GM18505 (cell line): ENCODE results near the gene SFT2D3.

ENCODE experiments used
- ATAC-seq: cut with Tn5 transposase; IDR thresholded peaks from one replicate; pipeline ENCODE4 v1.9.1; 2021; ENCODE audit not compliant: unreplicated experiment
- POLR2A ChIP-seq: IDR thresholded peaks from 4 replicates; pipeline ENCODE4 v1.6.1; 2011; ENCODE audit warnings: borderline replicate concordance; ENCODE audit not compliant: insufficient read depth, insufficient read length; ENCODE audit errors: extremely low read depth

SFT2D3 gene

DNA sequence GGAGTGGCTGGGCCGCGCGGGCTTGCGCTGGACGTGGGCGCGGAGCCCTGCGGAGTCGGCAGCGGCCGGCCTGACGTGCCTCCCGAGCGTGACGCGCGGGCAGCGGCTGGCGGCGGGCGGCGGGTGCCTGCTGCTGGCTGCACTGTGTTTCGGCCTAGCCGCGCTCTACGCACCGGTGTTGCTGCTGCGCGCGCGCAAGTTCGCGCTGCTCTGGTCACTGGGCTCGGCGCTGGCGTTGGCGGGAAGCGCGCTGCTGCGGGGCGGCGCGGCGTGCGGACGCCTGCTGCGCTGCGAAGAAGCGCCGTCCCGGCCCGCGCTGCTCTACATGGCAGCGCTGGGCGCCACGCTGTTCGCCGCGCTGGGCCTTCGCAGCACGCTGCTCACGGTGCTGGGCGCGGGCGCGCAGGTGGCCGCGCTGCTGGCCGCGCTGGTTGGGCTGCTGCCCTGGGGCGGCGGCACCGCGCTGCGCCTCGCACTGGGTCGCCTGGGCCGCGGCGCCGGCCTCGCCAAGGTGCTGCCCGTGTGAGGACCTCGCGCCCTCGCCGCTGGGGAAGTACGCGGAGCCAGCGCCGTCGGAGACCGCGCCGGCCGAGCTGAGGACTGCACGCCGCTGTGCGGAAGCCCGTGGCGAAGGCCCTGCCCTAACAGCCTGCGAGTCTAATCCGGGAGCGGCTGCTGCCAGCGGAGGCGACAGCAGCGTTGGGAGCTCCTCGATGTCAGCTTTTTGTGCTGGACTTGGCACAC lies 526 bp downstream of the SFT2D3 start:
- peak; percentile 50 for ATAC-seq

GRCh38 chr2:127702395-127703009 lies 1.2 kb downstream of the SFT2D3 start:
- ATAC-seq = no peak
- TF ChIP-seq POLR2A = no peak

More for the DNA sequence above, 526 bp downstream of the SFT2D3 start:
- TF ChIP-seq POLR2A = peak; percentile 61

GRCh38 chr2:127703282-127703681 lies 2.0 kb downstream of the SFT2D3 start:
- no peak for TF ChIP-seq POLR2A
- ATAC-seq = no peak

GRCh38 chr2:127704641-127705390 lies 3.5 kb downstream of the SFT2D3 start:
- no peak for ATAC-seq
- TF ChIP-seq POLR2A = no peak

DNA sequence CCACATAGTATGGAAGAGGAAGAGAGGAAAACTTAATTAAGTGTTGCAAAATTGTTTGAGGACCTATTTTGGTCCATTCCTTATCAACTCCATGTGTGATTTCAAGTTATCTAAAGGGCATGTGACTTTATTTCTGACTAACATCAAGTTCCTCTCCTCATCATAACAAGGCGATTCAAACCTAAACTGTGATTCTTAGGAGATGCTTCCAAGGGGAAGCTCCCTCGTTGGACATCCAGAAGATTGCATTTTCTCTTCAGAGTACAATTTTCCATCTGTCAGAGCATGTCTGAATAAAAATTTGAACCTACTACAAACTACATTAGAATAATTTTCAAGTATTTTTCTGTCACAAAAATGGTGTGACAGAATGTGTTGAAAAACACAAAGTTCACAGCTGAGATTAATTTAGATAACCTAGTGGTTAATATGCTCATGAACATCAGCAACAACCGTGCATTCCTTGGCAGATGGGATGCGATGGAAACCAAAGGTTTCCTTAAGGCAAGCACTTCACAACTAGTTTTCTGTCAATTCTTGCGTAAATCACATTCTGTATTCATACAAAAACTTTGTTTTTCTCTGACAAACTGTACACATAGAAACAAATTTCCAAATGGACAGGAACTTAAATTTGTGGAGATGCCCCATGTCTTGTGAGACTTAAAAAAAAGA lies 4.2 kb downstream of the SFT2D3 start:
- no peak for TF ChIP-seq POLR2A
- ATAC-seq = no peak

DNA sequence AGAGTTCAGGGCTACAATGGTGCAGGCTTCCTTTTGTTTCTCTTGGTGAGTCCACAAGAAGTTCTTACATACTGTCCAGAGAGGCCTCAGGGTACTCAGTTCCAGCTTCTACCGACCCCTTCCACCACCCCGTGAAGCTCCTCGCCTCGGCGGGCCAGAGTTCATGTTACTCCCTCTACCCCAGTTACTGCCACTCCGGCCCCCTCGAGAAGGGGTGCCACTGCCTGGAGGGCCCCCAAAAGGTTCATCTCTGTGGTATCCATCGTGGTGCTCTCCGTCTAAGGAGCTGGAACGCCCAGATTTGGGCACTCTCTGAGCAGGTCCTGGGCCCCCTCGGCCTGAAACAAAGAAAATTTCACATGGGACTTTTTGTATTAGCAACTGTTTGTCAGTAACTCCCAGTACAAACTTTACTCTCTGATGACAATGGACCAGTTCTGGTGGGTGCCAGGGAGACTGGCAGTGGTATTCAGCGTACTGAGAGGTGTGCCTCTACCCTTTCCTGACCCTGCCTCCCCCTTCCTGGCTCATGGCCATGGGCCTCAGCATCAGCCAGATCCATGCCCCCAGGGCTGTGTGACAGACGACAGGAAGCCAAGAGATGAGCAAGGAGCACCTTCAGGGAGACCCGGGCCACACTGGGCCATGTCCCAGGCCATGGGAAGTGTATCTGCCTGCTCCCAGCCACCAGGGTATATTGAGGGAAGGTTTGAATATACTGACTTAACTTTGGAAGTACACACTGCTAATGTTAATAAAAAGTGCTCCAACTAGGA lies 5.1 kb downstream of the SFT2D3 start:
- ATAC-seq = no peak
- TF ChIP-seq POLR2A = no peak

DNA sequence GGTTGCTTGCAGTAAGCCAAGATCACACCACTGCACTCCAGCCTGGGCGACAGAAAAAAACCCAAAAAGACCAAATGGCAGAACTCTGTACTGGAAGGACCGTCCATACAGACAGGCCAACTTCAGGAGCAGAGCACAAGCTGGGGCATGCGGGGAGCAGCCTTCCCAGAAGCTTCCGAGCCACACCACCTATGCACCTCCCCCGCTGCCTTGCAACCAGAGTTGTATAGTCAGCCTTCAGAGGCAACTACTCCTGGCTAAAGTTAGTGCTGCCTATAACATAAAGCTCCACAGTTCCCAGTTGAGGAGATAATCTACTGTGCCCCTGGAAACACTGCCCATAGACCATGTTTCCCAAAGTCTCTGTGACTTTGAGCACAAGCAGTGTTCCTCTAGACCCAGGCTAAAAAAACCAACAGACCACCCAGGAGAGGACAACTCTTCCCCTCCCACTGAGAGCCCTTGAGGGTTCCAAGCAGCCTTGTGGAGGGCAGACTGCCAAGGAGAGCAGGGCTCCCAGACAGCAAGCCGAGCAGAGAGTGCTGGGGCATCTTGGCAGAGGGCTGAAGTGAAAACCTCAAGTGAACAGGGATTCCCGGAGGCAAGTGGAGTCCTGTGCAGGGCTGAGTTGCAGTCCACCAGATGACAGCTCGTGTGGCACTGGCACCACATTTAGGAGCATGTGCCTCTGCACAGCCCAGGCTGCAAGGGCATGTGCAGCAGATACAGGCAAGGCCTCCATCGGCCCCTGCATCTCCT lies 6.8 kb downstream of the SFT2D3 start:
- no peak for TF ChIP-seq POLR2A
- no peak for ATAC-seq

GRCh38 chr2:127709336-127709735 lies 8.0 kb downstream of the SFT2D3 start:
- no peak for ATAC-seq
- TF ChIP-seq POLR2A = no peak

DNA sequence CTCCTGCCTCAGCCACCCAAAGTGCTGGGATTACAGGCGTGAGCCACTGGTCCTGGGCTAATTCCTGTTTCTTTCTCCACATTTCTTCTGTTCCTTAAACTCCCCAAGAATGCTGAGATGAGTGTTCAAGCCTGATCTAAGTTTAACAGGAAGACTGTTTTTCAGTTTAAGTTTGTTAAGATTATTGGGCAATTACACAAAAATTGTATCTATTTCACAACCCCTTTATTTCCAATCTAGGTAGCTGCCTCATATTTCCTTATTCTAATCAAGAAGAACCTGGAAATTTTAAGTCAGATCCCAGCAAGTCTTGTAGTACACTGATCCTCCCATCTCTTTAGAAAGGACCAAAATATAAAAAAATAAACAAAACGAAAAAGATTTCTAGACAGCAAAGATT lies 11.7 kb downstream of the SFT2D3 start:
- ATAC-seq = no peak
- no peak for TF ChIP-seq POLR2A

GRCh38 chr2:127713562-127713961 lies 12.3 kb downstream of the SFT2D3 start:
- ATAC-seq = no peak
- TF ChIP-seq POLR2A = no peak

- ATAC-seq = no peak
- TF ChIP-seq POLR2A = no peak
Measured at GRCh38 chr2:127715778-127716449, 14.6 kb downstream of the SFT2D3 start.
